ENCODE measurements around the gene GPR55. TPM values are rescaled to one million over a fixed set of nuclear protein-coding genes. Genes with fewer than 3 reads are reported as not detected.

Gene GPR55
- total and polyA plus RNA-seq, 2 of the 8 experiments (the other 6 are each of a cell fraction or from before 2014, with no cell fraction given), result not detected

DNA sequence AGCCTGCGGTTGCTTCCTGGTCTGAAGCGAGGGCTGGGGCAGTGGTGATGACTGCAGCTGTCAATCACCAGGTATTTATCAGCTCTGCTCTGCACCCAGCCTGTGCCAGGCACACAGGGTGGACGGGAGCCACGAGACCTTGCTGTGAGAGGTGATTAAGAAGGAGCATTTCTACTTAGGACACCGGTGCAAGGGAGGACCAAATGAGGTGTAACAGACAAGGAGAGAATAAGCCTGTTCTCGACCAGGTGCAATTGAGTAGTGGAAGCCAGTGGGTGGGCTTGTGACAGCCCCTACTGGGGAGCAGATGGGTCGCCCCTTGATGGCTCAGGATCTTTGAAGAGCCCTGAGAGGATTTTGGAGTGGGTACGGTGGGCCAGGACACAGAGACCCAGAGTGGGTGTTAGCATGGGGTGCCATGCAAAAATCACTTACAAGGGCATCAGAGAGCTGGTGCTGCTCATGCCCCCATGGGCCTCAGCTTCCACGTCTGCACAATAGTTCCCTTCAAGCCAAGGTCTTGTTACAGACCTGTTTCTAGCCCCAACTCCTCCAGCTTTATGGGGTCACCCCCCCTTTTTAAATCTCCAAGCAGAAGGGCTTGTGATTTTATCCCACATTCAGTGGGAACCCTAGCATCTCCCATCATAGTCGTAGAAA lies 24.6 kb downstream of the GPR55 start:
- no peak overlapping the region for H3K14ac ChIP-seq (ENCODE audit: insufficient read length)
- H3K23ac ChIP-seq (ENCODE audit: insufficient read length), result no peak overlapping the region
- no peaks in the 10 kb centered on the region for H3K23me2 ChIP-seq (ENCODE audit: low read depth, low read length)
- H3K27me3 ChIP-seq (replicated peaks in 1 of 4; ENCODE audit: control insufficient read depth in 3 of 4, extremely low read depth in 1 of 4, insufficient read depth in 3 of 4, low read length in 3 of 4), result peaks cover 0 to 8% (median 0%) of the 10 kb centered on the region in 4 experiments; a peak in 2 of 7 replicates
- no peak for FAIRE-seq
- no peak for DNase-seq (ENCODE audit: low read depth in 1 of 2, low spot score in 2 of 2)
- H2BK15ac ChIP-seq (ENCODE audit: low read length), result no peak overlapping the region; the same call in 1 of the 2 replicates
- no peak overlapping the region for H3K56ac ChIP-seq (replicated peaks; ENCODE audit: insufficient read length, low read depth, low read length)
- no peaks in the 10 kb centered on the region for H3K79me1 ChIP-seq (ENCODE audit: low read depth, low read length)
- peaks cover 5 to 28% (median 14%) of the 10 kb centered on the region in 4 experiments for H3K4me1 ChIP-seq (replicated peaks in 1 of 4; ENCODE audit: control insufficient read depth in 3 of 4, insufficient read depth in 4 of 4, low read length in 3 of 4)
- POLR2A ChIA-PET (ENCODE audit: partially characterized antibody), result interaction anchor here (0.8 to 2.1 kb wide), 3 partner anchors 24 to 564 kb away, joined by 3 to 7 read pairs (median 4); partner anchors contain the start of gene NCL
- no peak overlapping the region for H3K4ac ChIP-seq (replicated peaks; ENCODE audit: insufficient read length, low read depth, low read length)
- H3K9ac ChIP-seq (replicated peaks in 1 of 4; ENCODE audit: extremely low read depth in 1 of 4, low read depth in 3 of 4, low read length in 3 of 4), result no peak overlapping the region
- H3K9me3 ChIP-seq (ENCODE audit: insufficient read depth in 2 of 2, low read depth in 1 of 2, low read length in 1 of 2), result no peaks in the 10 kb centered on the region
- H2AFZ ChIP-seq (ENCODE audit: low read length), result no peak overlapping the region
- no peak overlapping the region for H3K18ac ChIP-seq (ENCODE audit: extremely low read depth, low read length)
- 80% methylated on average over 10 of the region's 10 CpGs; no CpG with 5 or more reads in 1 of the 2 experiments for WGBS, 2 experiments (ENCODE audit: extremely low coverage in 1 of 2, insufficient coverage in 1 of 2, insufficient read length in 1 of 2, insufficient replicate concordance in 2 of 2, low coverage in 1 of 2, low lambda C conversion rate in 2 of 2, missing lambda C conversion rate in 1 of 2)
- CTCF ChIA-PET (ENCODE audit: partially characterized antibody), result interaction anchor here (0.9 to 21.7 kb wide), 12 partner anchors 9 to 152 kb away, joined by 3 to 332 read pairs (median 8); partner anchors contain the start of genes GPR55 and ITM2C
- TF ChIP-seq KDM5A (IDR thresholded peaks at IDR 0.05; ENCODE audit: low read length) (no peak), SP2 (IDR thresholded peaks at IDR 0.05; ENCODE audit: low read length) (no peak), MAFK (IDR thresholded peaks at IDR 0.05; ENCODE audit: low read depth, low read length) (no peak)
- TF ChIP-seq, protein P1, sequence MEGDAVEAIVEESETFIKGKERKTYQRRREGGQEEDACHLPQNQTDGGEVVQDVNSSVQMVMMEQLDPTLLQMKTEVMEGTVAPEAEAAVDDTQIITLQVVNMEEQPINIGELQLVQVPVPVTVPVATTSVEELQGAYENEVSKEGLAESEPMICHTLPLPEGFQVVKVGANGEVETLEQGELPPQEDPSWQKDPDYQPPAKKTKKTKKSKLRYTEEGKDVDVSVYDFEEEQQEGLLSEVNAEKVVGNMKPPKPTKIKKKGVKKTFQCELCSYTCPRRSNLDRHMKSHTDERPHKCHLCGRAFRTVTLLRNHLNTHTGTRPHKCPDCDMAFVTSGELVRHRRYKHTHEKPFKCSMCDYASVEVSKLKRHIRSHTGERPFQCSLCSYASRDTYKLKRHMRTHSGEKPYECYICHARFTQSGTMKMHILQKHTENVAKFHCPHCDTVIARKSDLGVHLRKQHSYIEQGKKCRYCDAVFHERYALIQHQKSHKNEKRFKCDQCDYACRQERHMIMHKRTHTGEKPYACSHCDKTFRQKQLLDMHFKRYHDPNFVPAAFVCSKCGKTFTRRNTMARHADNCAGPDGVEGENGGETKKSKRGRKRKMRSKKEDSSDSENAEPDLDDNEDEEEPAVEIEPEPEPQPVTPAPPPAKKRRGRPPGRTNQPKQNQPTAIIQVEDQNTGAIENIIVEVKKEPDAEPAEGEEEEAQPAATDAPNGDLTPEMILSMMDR (IDR thresholded peaks at IDR 0.05; ENCODE audit: control extremely low read depth in 1 of 3, insufficient read depth in 1 of 3, low read depth in 1 of 3, low read length in 3 of 3), result no peak
- H4K20me1 ChIP-seq (replicated peaks in 1 of 2; ENCODE audit: control insufficient read depth in 1 of 2, insufficient read depth in 2 of 2, low read length in 2 of 2), result no peaks in the 10 kb centered on the region
- no peak overlapping the region for H2BK120ac ChIP-seq (replicated peaks; ENCODE audit: low read depth, low read length)
- no peak overlapping the region for H3K4me3 ChIP-seq (ENCODE audit: extremely low read depth in 1 of 4, insufficient read depth in 2 of 4, low read depth in 3 of 4, low read length in 4 of 4)
- H3K27ac ChIP-seq (ENCODE audit: low read depth, low read length), result no peak overlapping the region
- no peak overlapping the region for H2BK5ac ChIP-seq (ENCODE audit: low read depth, low read length)
- no peak overlapping the region for H4K5ac ChIP-seq (ENCODE audit: insufficient read length, low read depth, low read length)
- no peak overlapping the region for H4K8ac ChIP-seq (ENCODE audit: extremely low read depth, insufficient read depth, low read length)
- H2AK5ac ChIP-seq (ENCODE audit: low read depth, low read length), result no peak overlapping the region
- H3K36me3 ChIP-seq (ENCODE audit: control insufficient read depth in 2 of 4, insufficient read depth in 4 of 4, low read length in 3 of 4), result no peaks in the 10 kb centered on the region
- no peaks in the 10 kb centered on the region for H3K79me2 ChIP-seq (ENCODE audit: control insufficient read depth in 1 of 2, insufficient read depth in 2 of 2, low read length in 2 of 2)
- H3K4me2 ChIP-seq (ENCODE audit: insufficient read depth in 1 of 2, low read depth in 2 of 2, low read length in 2 of 2), result no peak overlapping the region
- H2BK20ac ChIP-seq (ENCODE audit: low read length), result no peak overlapping the region
- H2BK12ac ChIP-seq (ENCODE audit: low read depth, low read length), result 0 out of 2 replicates have a peak overlapping the region, but pooled peaks have one; percentile 62
- no peak overlapping the region for H4K91ac ChIP-seq (replicated peaks; ENCODE audit: insufficient read length, low read length)

All from H1 (cell line).